GM18498 (cell line): ENCODE measurements around the gene TMEM163.

Experiments
- ATAC-seq: cut with Tn5 transposase; IDR thresholded peaks from one replicate; pipeline ENCODE4 v1.9.1; 2021; ENCODE audit warnings: mild to moderate bottlenecking, moderate library complexity; ENCODE audit not compliant: unreplicated experiment

The TMEM163 gene

GRCh38 chr2:134694411-134694810 is 24.4 kb downstream of the TMEM163 start:
- no peak for ATAC-seq

GRCh38 chr2:134693359-134694330 is 25.2 kb downstream of the TMEM163 start:
- ATAC-seq: no peak

- ATAC-seq: peak; percentile 51
These were observed 26.3 kb downstream of the TMEM163 start for GRCh38 chr2:134692499-134692898.

GRCh38 chr2:134690629-134691215 is 28.1 kb downstream of the TMEM163 start:
- ATAC-seq: no peak

- ATAC-seq: no peak
These were observed 29.5 kb downstream of the TMEM163 start for GRCh38 chr2:134689315-134689714.

- no peak for ATAC-seq
These were observed 32.8 kb downstream of the TMEM163 start for GRCh38 chr2:134685967-134686366.

- peak; percentile 61 for ATAC-seq
These were observed 35.2 kb downstream of the TMEM163 start for GRCh38 chr2:134683561-134684112.

- ATAC-seq: no peak
These were observed 36.1 kb downstream of the TMEM163 start for GRCh38 chr2:134682726-134683125.

GRCh38 chr2:134681201-134681600 is 37.6 kb downstream of the TMEM163 start:
- no peak for ATAC-seq

GRCh38 chr2:134679745-134680144 is 39.1 kb downstream of the TMEM163 start:
- no peak for ATAC-seq

- no peak for ATAC-seq
These were observed 39.5 kb downstream of the TMEM163 start for GRCh38 chr2:134679294-134679693.

- no peak for ATAC-seq
These were observed 40.7 kb downstream of the TMEM163 start for GRCh38 chr2:134677856-134678756.

GRCh38 chr2:134676960-134677359 is 41.8 kb downstream of the TMEM163 start:
- no peak for ATAC-seq

- no peak for ATAC-seq
These were observed 43.5 kb downstream of the TMEM163 start for GRCh38 chr2:134675314-134675713.

GRCh38 chr2:134674687-134675086 is 44.1 kb downstream of the TMEM163 start:
- ATAC-seq: no peak

GRCh38 chr2:134671513-134671912 is 47.3 kb downstream of the TMEM163 start:
- ATAC-seq: no peak

GRCh38 chr2:134670955-134671354 is 47.8 kb downstream of the TMEM163 start:
- ATAC-seq: no peak

GRCh38 chr2:134669731-134670669 is 48.8 kb downstream of the TMEM163 start:
- ATAC-seq: no peak

GRCh38 chr2:134668821-134669220 is 50.0 kb downstream of the TMEM163 start:
- no peak for ATAC-seq

- no peak for ATAC-seq
These were observed 51.3 kb downstream of the TMEM163 start for GRCh38 chr2:134667541-134667940.
